Stimulated activated naive B cell treated with anti-CD40 and anti-IgM and Interleukin-4, amounts not matched to agents 10 μg/mL and 1 μg/mL and 100 μg/mL, for 72 hours (primary cell): ENCODE results near the gene KIAA1671.
"Not testable (repeated sequence)": the region's sequence is repeated elsewhere in the genome, so short reads cannot be mapped to it uniquely, and the experiment has no call there.

Experiments
- ATAC-seq, 2 donors: fragments of 150-1000 bp; cut with Tn5 transposase; replicated peaks; 2 replicates each; pipeline ENCODE4 v1.10.0; 2021; ENCODE audit warnings: moderate library complexity in 1 of 2
- DNase-seq: peaks from one replicate; pipeline ENCODE4 v3.0.0; 2021
- H3K27ac Mint-ChIP-seq: one replicate; pipeline ENCODE4 v1.8.0; 2022; ENCODE audit warnings: mild to moderate bottlenecking, mixed read lengths
- H3K27me3 Mint-ChIP-seq, 2 donors: one replicate each; pipeline ENCODE4 v1.8.0; 2022; ENCODE audit warnings: mixed read lengths in 2 of 2
- H3K36me3 Mint-ChIP-seq, 2 donors: one replicate each; pipeline ENCODE4 v1.8.0; 2022; ENCODE audit warnings: mixed read lengths in 2 of 2, mild to moderate bottlenecking in 1 of 2
- H3K4me1 Mint-ChIP-seq, 2 donors: one replicate each; pipeline ENCODE4 v1.8.0; 2022; ENCODE audit warnings: mixed read lengths in 2 of 2, mild to moderate bottlenecking in 1 of 2
- H3K4me3 Mint-ChIP-seq, 2 donors: one replicate each; pipeline ENCODE4 v1.8.0; 2022; ENCODE audit warnings: mild to moderate bottlenecking in 2 of 2, mixed read lengths in 2 of 2, moderate library complexity in 1 of 2
- H3K9me3 Mint-ChIP-seq, 2 donors: one replicate each; pipeline ENCODE4 v1.8.0; 2022; ENCODE audit warnings: mixed read lengths in 2 of 2, mild to moderate bottlenecking in 1 of 2

The KIAA1671 gene

GRCh38 chr22:25202290-25202921, 249.9 kb downstream of the KIAA1671 start:
- no peaks in the 10 kb centered on the region for H3K9me3 Mint-ChIP-seq
- H3K36me3 Mint-ChIP-seq = no peaks in the 10 kb centered on the region
- peaks cover 0 to 1% of the 10 kb centered on the region in 2 donors for H3K4me1 Mint-ChIP-seq
- peak; percentile 42 for DNase-seq
- ATAC-seq = peak; percentile 69 to 81
- no peak overlapping the region for H3K27ac Mint-ChIP-seq
- H3K4me3 Mint-ChIP-seq = no peak overlapping the region
- H3K27me3 Mint-ChIP-seq = peaks cover 0 to 9% of the 10 kb centered on the region in 2 donors

- no peak overlapping the region for H3K4me3 Mint-ChIP-seq
- H3K4me1 Mint-ChIP-seq = peaks cover 0 to 1% of the 10 kb centered on the region in 2 donors
- peaks cover 2 to 13% of the 10 kb centered on the region in 2 donors for H3K27me3 Mint-ChIP-seq
- no peaks in the 10 kb centered on the region for H3K36me3 Mint-ChIP-seq
- no peak for ATAC-seq
- peaks cover 0 to 3% of the 10 kb centered on the region in 2 donors for H3K9me3 Mint-ChIP-seq
- no peak overlapping the region for H3K27ac Mint-ChIP-seq
- DNase-seq = no peak
Observed at GRCh38 chr22:25203082-25203481, 250.6 kb downstream of the KIAA1671 start.

- H3K4me3 Mint-ChIP-seq, ATAC-seq, H3K9me3 Mint-ChIP-seq, H3K36me3 Mint-ChIP-seq, H3K4me1 Mint-ChIP-seq, H3K27ac Mint-ChIP-seq, DNase-seq: not testable (repeated sequence)
- H3K27me3 Mint-ChIP-seq = peaks cover 6 to 10% of the 10 kb centered on the region in 2 donors
Observed at GRCh38 chr22:25204547-25204946, 252.0 kb downstream of the KIAA1671 start.

- H3K9me3 Mint-ChIP-seq = peaks cover 0 to 3% of the 10 kb centered on the region in 2 donors
Observed at GRCh38 chr22:25205847-25206246, 253.3 kb downstream of the KIAA1671 start.

GRCh38 chr22:25206998-25207397, 254.5 kb downstream of the KIAA1671 start:
- Mint-ChIP-seq H3K4me1 (peaks cover 0 to 1% of the 10 kb centered on the region in 2 donors), H3K4me3 (no peak overlapping the region), H3K27ac (no peak overlapping the region), H3K9me3 (peaks cover 0 to 3% of the 10 kb centered on the region in 2 donors), H3K27me3 (peaks cover 6 to 10% of the 10 kb centered on the region in 2 donors), H3K36me3 (no peaks in the 10 kb centered on the region)
- DNase-seq (no peak), ATAC-seq (no peak)

More at GRCh38 chr22:25205847-25206246, 253.3 kb downstream of the KIAA1671 start:
- ATAC-seq = no peak
- Mint-ChIP-seq H3K4me3 (no peak overlapping the region), H3K27me3 (peaks cover 6 to 10% of the 10 kb centered on the region in 2 donors), H3K4me1 (peaks cover 0 to 1% of the 10 kb centered on the region in 2 donors), H3K27ac (no peak overlapping the region), H3K36me3 (no peaks in the 10 kb centered on the region)
- no peak for DNase-seq

GRCh38 chr22:25207553-25208157, 255.1 kb downstream of the KIAA1671 start:
- H3K4me1 Mint-ChIP-seq = no peaks in the 10 kb centered on the region
- H3K9me3 Mint-ChIP-seq = peaks cover 0 to 3% of the 10 kb centered on the region in 2 donors
- H3K4me3 Mint-ChIP-seq = no peak overlapping the region
- DNase-seq (no peak), ATAC-seq (no peak)
- H3K27ac Mint-ChIP-seq = no peak overlapping the region
- H3K36me3 Mint-ChIP-seq = no peaks in the 10 kb centered on the region
- H3K27me3 Mint-ChIP-seq = peaks cover 6% of the 10 kb centered on the region in 2 donors

GRCh38 chr22:25208328-25208727, 255.8 kb downstream of the KIAA1671 start:
- no peak overlapping the region for H3K4me3 Mint-ChIP-seq
- H3K36me3 Mint-ChIP-seq = no peaks in the 10 kb centered on the region
- H3K9me3 Mint-ChIP-seq = peaks cover 2 to 4% of the 10 kb centered on the region in 2 donors
- DNase-seq (no peak), ATAC-seq (no peak)
- H3K4me1 Mint-ChIP-seq = no peaks in the 10 kb centered on the region
- H3K27ac Mint-ChIP-seq = no peak overlapping the region
- peaks cover 6% of the 10 kb centered on the region in 2 donors for H3K27me3 Mint-ChIP-seq

GRCh38 chr22:25208743-25209505, 256.4 kb downstream of the KIAA1671 start:
- Mint-ChIP-seq H3K27ac (no peak overlapping the region), H3K36me3 (no peaks in the 10 kb centered on the region), H3K4me3 (no peak overlapping the region), H3K9me3 (peaks cover 7% of the 10 kb centered on the region in 2 donors), H3K27me3 (peaks cover 11 to 12% of the 10 kb centered on the region in 2 donors), H3K4me1 (no peaks in the 10 kb centered on the region)
- DNase-seq (no peak), ATAC-seq (no peak)

- Mint-ChIP-seq H3K4me1 (no peaks in the 10 kb centered on the region), H3K9me3 (peaks cover 7% of the 10 kb centered on the region in 2 donors), H3K4me3 (no peak overlapping the region), H3K27me3 (peaks cover 11 to 12% of the 10 kb centered on the region in 2 donors), H3K27ac (no peak overlapping the region), H3K36me3 (no peaks in the 10 kb centered on the region)
- no peak for ATAC-seq
- DNase-seq = no peak
Observed at GRCh38 chr22:25210793-25211192, 258.3 kb downstream of the KIAA1671 start.

GRCh38 chr22:25212337-25212736, 259.8 kb downstream of the KIAA1671 start:
- H3K36me3 Mint-ChIP-seq = no peaks in the 10 kb centered on the region
- no peaks in the 10 kb centered on the region for H3K4me1 Mint-ChIP-seq
- H3K4me3 Mint-ChIP-seq = no peak overlapping the region
- H3K27me3 Mint-ChIP-seq = peaks cover 11 to 12% of the 10 kb centered on the region in 2 donors
- ATAC-seq (no peak), DNase-seq (no peak)
- no peak overlapping the region for H3K27ac Mint-ChIP-seq
- peaks cover 7% of the 10 kb centered on the region in 2 donors for H3K9me3 Mint-ChIP-seq

- no peak for ATAC-seq
- Mint-ChIP-seq H3K27me3 (peaks cover 11 to 13% of the 10 kb centered on the region in 2 donors), H3K4me3 (no peak overlapping the region), H3K4me1 (no peaks in the 10 kb centered on the region), H3K9me3 (peaks cover 4 to 7% of the 10 kb centered on the region in 2 donors), H3K36me3 (no peaks in the 10 kb centered on the region), H3K27ac (no peak overlapping the region)
- DNase-seq = no peak
Observed at GRCh38 chr22:25213221-25213620, 260.7 kb downstream of the KIAA1671 start.

- no peaks in the 10 kb centered on the region for H3K36me3 Mint-ChIP-seq
Observed at GRCh38 chr22:25216230-25216629, 263.7 kb downstream of the KIAA1671 start.

GRCh38 chr22:25219211-25219689, 266.7 kb downstream of the KIAA1671 start, which contains the start of gene CRYBB2:
Gene CRYBB2, plus strand, starts transcription at chr22:25219639. Its CDS starts 1,791 bp downstream, at chr22:25221430.
- no peak within 1 kb of the TSS for H3K4me3 Mint-ChIP-seq
- no peaks in the 10 kb centered on the region for H3K4me1 Mint-ChIP-seq
- DNase-seq (no peak), ATAC-seq (no peak)
- H3K9me3 Mint-ChIP-seq = no peaks in the 10 kb centered on the region
- no peak within 1 kb of the TSS for H3K27ac Mint-ChIP-seq
- no peaks in the 10 kb centered on the region for H3K36me3 Mint-ChIP-seq
- H3K27me3 Mint-ChIP-seq = peaks cover 20 to 22% of the 10 kb centered on the region in 2 donors

More at GRCh38 chr22:25216230-25216629, 263.7 kb downstream of the KIAA1671 start:
- ATAC-seq = no peak
- no peak for DNase-seq
- Mint-ChIP-seq H3K27me3 (peaks cover 14 to 15% of the 10 kb centered on the region in 2 donors), H3K4me3 (no peak overlapping the region), H3K9me3 (peaks cover 4 to 7% of the 10 kb centered on the region in 2 donors), H3K4me1 (no peaks in the 10 kb centered on the region), H3K27ac (no peak overlapping the region)

- no peaks in the 10 kb centered on the region for H3K36me3 Mint-ChIP-seq
- H3K27me3 Mint-ChIP-seq = peaks cover 20 to 22% of the 10 kb centered on the region in 2 donors
- H3K9me3 Mint-ChIP-seq = no peaks in the 10 kb centered on the region
- H3K4me1 Mint-ChIP-seq = no peaks in the 10 kb centered on the region
- no peak overlapping the region for H3K4me3 Mint-ChIP-seq
- ATAC-seq (no peak), DNase-seq (no peak)
- no peak overlapping the region for H3K27ac Mint-ChIP-seq
Observed at GRCh38 chr22:25219948-25220442, 267.5 kb downstream of the KIAA1671 start.
